B cell (primary cell): ENCODE measurements around the gene TUBB2A. TPM values are rescaled to one million over a fixed set of nuclear protein-coding genes. Genes with fewer than 3 reads are reported as not detected.

ENCODE experiments used
- ATAC-seq: fragments of 200-7000 bp; cut with Tn5 transposase; one replicate; pipeline ENCODE4 v1.10.0; 2021; ENCODE audit warnings: low read depth, mild to moderate bottlenecking, moderate number of reproducible peaks, moderate library complexity
- CTCF ChIA-PET: fragments of 350-600 bp; sonication (Branson Sonifier 250); formaldehyde crosslinking; loops from one replicate; lab custom pipeline; 2021; ENCODE audit warnings: antibody characterized with exemption, inconsistent platforms; lab: Charles Lee
- POLR2A ChIA-PET: fragments of 350-600 bp; sonication (Branson Sonifier 250); formaldehyde crosslinking; loops from one replicate; lab custom pipeline; 2021; ENCODE audit warnings: antibody characterized with exemption; lab: Charles Lee
- DNase-seq: peaks from one replicate; pipeline ENCODE4 v3.0.0; 2013
- H2AFZ ChIP-seq: 2 replicates; pipeline ENCODE4 v1.6.1; 2012; ENCODE audit warnings: mild to moderate bottlenecking, low read depth, low read length; ENCODE audit not compliant: insufficient read depth, poor library complexity, severe bottlenecking
- H3K27ac ChIP-seq, 2 donors: 1 replicate in 1 of 2; 2 replicates in 1 of 2; pipeline ENCODE4 v1.5.1; 2012 to 2013; ENCODE audit warnings: low read length in 2 of 2, mild to moderate bottlenecking in 2 of 2, moderate library complexity in 1 of 2
- H3K27me3 ChIP-seq, 4 experiments: fragments of 200-600 bp in 1 of 4; sonication (generic) in 1 of 4; replicated peaks in 1 of 4; 1 replicate in 2 of 4; 2 replicates in 2 of 4; pipeline versions ENCODE4 v1.6.1 to v1.7.0; 2013 to 2016; ENCODE audit warnings: low read length in 3 of 4, mild to moderate bottlenecking in 2 of 4, mixed read lengths in 1 of 4, moderate library complexity in 1 of 4; ENCODE audit not compliant: insufficient read depth in 4 of 4, control insufficient read depth in 3 of 4; ENCODE audit errors: control extremely low read depth in 1 of 4
- H3K36me3 ChIP-seq, 2 experiments: replicated peaks in 1 of 2; 1 replicate in 1 of 2; 2 replicates in 1 of 2; pipeline versions ENCODE4 v1.6.1 to v1.7.1; 2013; ENCODE audit warnings: low read length in 1 of 2; ENCODE audit not compliant: insufficient read depth in 2 of 2, control insufficient read depth in 1 of 2; ENCODE audit errors: control extremely low read depth in 1 of 2, extremely low read depth in 1 of 2
- H3K4me1 ChIP-seq, 2 donors: fragments of 200-600 bp in 1 of 2; sonication (generic) in 1 of 2; 1 replicate in 1 of 2; 2 replicates in 1 of 2; pipeline versions ENCODE4 v1.5.1 to v1.6.1; 2013 to 2017; ENCODE audit warnings: low read length in 2 of 2; ENCODE audit not compliant: control insufficient read depth in 2 of 2, insufficient read depth in 2 of 2
- H3K4me2 ChIP-seq: replicated peaks from 2 replicates; pipeline ENCODE3; 2012; ENCODE audit warnings: mild to moderate bottlenecking, low read depth, low read length; ENCODE audit not compliant: poor library complexity, severe bottlenecking
- H3K4me3 ChIP-seq, 5 experiments: fragments of 200-600 bp in 1 of 5; sonication (generic) in 1 of 5; 1 replicate in 3 of 5; 2 replicates in 2 of 5; pipeline versions ENCODE4 v1.5.1 to v1.7.0; 2011 to 2016; ENCODE audit warnings: low read length in 4 of 5, mild to moderate bottlenecking in 4 of 5, low read depth in 2 of 5, control low read depth in 1 of 5, moderate library complexity in 1 of 5; ENCODE audit not compliant: insufficient read depth in 1 of 5; ENCODE audit errors: control extremely low read depth in 1 of 5, extremely low read depth in 1 of 5
- H3K79me2 ChIP-seq: fragments of 200-600 bp; sonication (generic); one replicate; pipeline ENCODE4 v1.6.0; 2016; ENCODE audit warnings: low read length; ENCODE audit not compliant: control insufficient read depth, insufficient read depth
- H3K9ac ChIP-seq: fragments of 200-600 bp; sonication (generic); 2 replicates; pipeline ENCODE4 v1.6.1; 2017; ENCODE audit warnings: mild to moderate bottlenecking, low read length, moderate library complexity
- H3K9me3 ChIP-seq, 3 donors: one replicate each; pipeline versions ENCODE4 v1.6.1 to v1.7.1; 2013; ENCODE audit warnings: low read length in 2 of 3; ENCODE audit not compliant: control insufficient read depth in 2 of 3, insufficient read depth in 1 of 3; ENCODE audit errors: control extremely low read depth in 1 of 3
- H4K20me1 ChIP-seq: 2 replicates; pipeline ENCODE4 v1.6.0; 2012; ENCODE audit warnings: mild to moderate bottlenecking, low read length; ENCODE audit not compliant: insufficient read depth, control insufficient read depth, poor library complexity, severe bottlenecking
- H3K27ac Mint-ChIP-seq: one replicate; pipeline ENCODE4 v1.8.0; 2021; ENCODE audit warnings: mixed read lengths
- H3K27me3 Mint-ChIP-seq: one replicate; pipeline ENCODE4 v1.8.0; 2021; ENCODE audit warnings: mixed read lengths
- H3K4me1 Mint-ChIP-seq: one replicate; pipeline ENCODE4 v1.8.0; 2021; ENCODE audit warnings: mixed read lengths
- H3K4me3 Mint-ChIP-seq: one replicate; pipeline ENCODE4 v1.8.0; 2021; ENCODE audit warnings: mixed read lengths
- H3K9me3 Mint-ChIP-seq: one replicate; pipeline ENCODE4 v1.8.0; 2022; ENCODE audit warnings: mixed read lengths; ENCODE audit not compliant: insufficient read depth
- EZH2 ChIP-seq: IDR thresholded peaks from 2 replicates; pipeline ENCODE4 v1.6.1; 2012; ENCODE audit warnings: borderline replicate concordance, low read depth, mild to moderate bottlenecking, moderate library complexity, low read length; ENCODE audit not compliant: insufficient read depth, poor library complexity, severe bottlenecking
- WGBS: methylation state at CpG from one replicate; pipeline ENCODE4 v1.1.5; 2013; ENCODE audit warnings: missing lambda C conversion rate; ENCODE audit not compliant: insufficient coverage; 5-methylcytosine and 5-hydroxymethylcytosine counted together
- intact Hi-C: fragments of 100-400 bp; cut with micrococcal nuclease; formaldehyde crosslinking; loops from one replicate; pipeline ENCODE4 v1.10.0; 2022
- polyA plus RNA-seq: library from polyadenylated mRNA; depleted of rRNA; stranded (reverse); fragments of >200 nt; gene quantifications from 2 replicates; pipeline ENCODE4 v1.2.3, GENCODE V29; 2012
- total RNA-seq, 2 donors: library from RNA; stranded (reverse); fragments of 120-200 nt in 1 of 2; gene quantifications; 1 replicate in 1 of 2; 2 replicates in 1 of 2; pipeline versions ENCODE4 v1.2.3 to v1.2.4, GENCODE V29; 2013 to 2022
- TF ChIP-seq, protein P1 (sequence below): fragments of 200-600 bp; IDR thresholded peaks from one replicate; pipeline ENCODE4 v1.8.0; 2022; ENCODE audit warnings: antibody characterized with exemption, mild to moderate bottlenecking

Gene TUBB2A
- total and polyA plus RNA-seq, 2 donors (not counting 1 experiment from before 2014, with no cell fraction given), result 4.2 to 146 TPM

DNA sequence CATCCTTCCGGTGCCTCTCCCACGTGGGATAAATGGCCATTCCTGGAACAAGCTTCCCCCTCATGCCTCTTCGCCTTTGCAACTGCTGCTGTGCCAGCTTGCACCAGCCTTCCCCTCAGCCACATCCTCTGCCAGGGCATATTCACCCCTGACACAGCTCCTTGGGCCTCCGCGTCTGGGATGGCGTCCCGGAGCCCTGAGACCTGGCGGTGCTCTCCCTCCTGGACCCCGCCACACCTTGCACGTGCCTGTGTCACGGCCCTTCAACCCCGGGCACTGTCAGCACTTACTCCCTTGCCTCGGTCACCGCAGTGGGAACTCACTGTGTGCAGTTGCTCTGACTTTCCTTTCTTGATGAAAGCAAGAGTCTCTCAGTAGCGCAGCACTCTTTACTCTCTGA, 25.6 kb downstream of the TUBB2A start:
- H3K4me3 ChIP-seq, result no peak overlapping the region
- no peak overlapping the region for H3K9ac ChIP-seq
- no peaks in the 10 kb centered on the region for H4K20me1 ChIP-seq
- CTCF ChIA-PET, result no interaction called here
- no peaks in the 10 kb centered on the region for H3K79me2 ChIP-seq
- POLR2A ChIA-PET, result no interaction called here
- DNase-seq (no peak), ATAC-seq (no peak)
- no peaks in the 10 kb centered on the region for H3K27me3 ChIP-seq
- peaks cover 3 to 10% of the 10 kb centered on the region in 2 experiments for H3K36me3 ChIP-seq
- no peak overlapping the region for H2AFZ ChIP-seq
- no peak overlapping the region for H3K27ac ChIP-seq
- Mint-ChIP-seq H3K27me3 (no peaks in the 10 kb centered on the region), H3K4me1 (no peaks in the 10 kb centered on the region), H3K9me3 (no peaks in the 10 kb centered on the region), H3K27ac (no peak overlapping the region), H3K4me3 (no peak overlapping the region)
- WGBS, result 97% methylated on average over 15 of the region's 15 CpGs
- intact Hi-C loops, result no loop called here
- H3K4me2 ChIP-seq, result no peak overlapping the region
- TF ChIP-seq EZH2, result no peak
- TF ChIP-seq, protein P1, sequence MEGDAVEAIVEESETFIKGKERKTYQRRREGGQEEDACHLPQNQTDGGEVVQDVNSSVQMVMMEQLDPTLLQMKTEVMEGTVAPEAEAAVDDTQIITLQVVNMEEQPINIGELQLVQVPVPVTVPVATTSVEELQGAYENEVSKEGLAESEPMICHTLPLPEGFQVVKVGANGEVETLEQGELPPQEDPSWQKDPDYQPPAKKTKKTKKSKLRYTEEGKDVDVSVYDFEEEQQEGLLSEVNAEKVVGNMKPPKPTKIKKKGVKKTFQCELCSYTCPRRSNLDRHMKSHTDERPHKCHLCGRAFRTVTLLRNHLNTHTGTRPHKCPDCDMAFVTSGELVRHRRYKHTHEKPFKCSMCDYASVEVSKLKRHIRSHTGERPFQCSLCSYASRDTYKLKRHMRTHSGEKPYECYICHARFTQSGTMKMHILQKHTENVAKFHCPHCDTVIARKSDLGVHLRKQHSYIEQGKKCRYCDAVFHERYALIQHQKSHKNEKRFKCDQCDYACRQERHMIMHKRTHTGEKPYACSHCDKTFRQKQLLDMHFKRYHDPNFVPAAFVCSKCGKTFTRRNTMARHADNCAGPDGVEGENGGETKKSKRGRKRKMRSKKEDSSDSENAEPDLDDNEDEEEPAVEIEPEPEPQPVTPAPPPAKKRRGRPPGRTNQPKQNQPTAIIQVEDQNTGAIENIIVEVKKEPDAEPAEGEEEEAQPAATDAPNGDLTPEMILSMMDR, result no peak
- H3K4me1 ChIP-seq, result peaks cover 0 to under 1% of the 10 kb centered on the region in 2 donors
- H3K9me3 ChIP-seq, result no peaks in the 10 kb centered on the region

- Histone ChIP-seq H3K4me2 (no peak overlapping the region), H3K4me1 (peaks cover 0 to 12% of the 10 kb centered on the region in 2 donors), H4K20me1 (no peaks in the 10 kb centered on the region), H3K27me3 (no peaks in the 10 kb centered on the region), H3K36me3 (peaks cover 3% of the 10 kb centered on the region in 2 experiments), H3K4me3 (no peak overlapping the region), H3K27ac (no peak overlapping the region), H2AFZ (no peak overlapping the region), H3K9ac (no peak overlapping the region), H3K9me3 (no peaks in the 10 kb centered on the region), H3K79me2 (no peaks in the 10 kb centered on the region)
- DNase-seq (no peak), ATAC-seq (no peak)
- WGBS, result 99% methylated on average over 10 of the region's 15 CpGs
- TF ChIP-seq, protein P1, result no peak
- TF ChIP-seq EZH2, result no peak
- intact Hi-C loops, result no loop called here
- Mint-ChIP-seq H3K4me3 (no peak overlapping the region), H3K27me3 (no peaks in the 10 kb centered on the region), H3K9me3 (no peaks in the 10 kb centered on the region), H3K27ac (no peak overlapping the region), H3K4me1 (peaks cover 10% of the 10 kb centered on the region)
- POLR2A ChIA-PET, result no interaction called here
- CTCF ChIA-PET, result interaction anchor here (0.6 to 8.8 kb wide), 4 partner anchors 31 to 126 kb away, joined by 3 to 82 read pairs (median 4); no protein-coding TSS in a partner anchor
Observed at GRCh38 chr6:3128356-3129108, 28.8 kb downstream of the TUBB2A start.
